Measurements from ENCODE around the gene TICRR.

DNA sequence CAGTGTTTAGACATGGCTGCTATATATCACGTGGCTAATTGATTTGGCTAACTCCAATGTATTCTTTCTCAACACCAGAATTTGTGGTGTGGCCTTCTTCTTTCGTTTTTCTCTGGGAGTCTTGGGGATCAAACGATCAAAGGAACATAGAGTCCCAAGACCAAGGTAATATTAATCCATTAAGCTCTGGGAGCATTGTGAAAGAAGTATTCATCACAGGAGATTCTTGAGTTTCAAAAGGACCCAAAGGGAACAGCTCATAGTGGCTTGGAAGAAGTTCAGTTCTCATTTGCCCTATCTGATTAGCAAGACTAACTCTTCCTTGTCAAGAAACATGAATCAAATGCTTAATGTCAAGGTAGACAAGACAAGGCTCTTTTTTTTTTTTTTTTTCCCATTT lies 32.9 kb upstream of the TICRR start:
- TF ChIP-seq, protein P1, sequence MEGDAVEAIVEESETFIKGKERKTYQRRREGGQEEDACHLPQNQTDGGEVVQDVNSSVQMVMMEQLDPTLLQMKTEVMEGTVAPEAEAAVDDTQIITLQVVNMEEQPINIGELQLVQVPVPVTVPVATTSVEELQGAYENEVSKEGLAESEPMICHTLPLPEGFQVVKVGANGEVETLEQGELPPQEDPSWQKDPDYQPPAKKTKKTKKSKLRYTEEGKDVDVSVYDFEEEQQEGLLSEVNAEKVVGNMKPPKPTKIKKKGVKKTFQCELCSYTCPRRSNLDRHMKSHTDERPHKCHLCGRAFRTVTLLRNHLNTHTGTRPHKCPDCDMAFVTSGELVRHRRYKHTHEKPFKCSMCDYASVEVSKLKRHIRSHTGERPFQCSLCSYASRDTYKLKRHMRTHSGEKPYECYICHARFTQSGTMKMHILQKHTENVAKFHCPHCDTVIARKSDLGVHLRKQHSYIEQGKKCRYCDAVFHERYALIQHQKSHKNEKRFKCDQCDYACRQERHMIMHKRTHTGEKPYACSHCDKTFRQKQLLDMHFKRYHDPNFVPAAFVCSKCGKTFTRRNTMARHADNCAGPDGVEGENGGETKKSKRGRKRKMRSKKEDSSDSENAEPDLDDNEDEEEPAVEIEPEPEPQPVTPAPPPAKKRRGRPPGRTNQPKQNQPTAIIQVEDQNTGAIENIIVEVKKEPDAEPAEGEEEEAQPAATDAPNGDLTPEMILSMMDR (conservative IDR thresholded peaks at IDR 0.05): no peak
- no peak for TF ChIP-seq EZH2 (IDR thresholded peaks at IDR 0.05; ENCODE audit: low read depth)
